GM19025 (cell line): ENCODE measurements around the gene PTPRD.

ENCODE experiments used
- ATAC-seq: cut with Tn5 transposase; IDR thresholded peaks from one replicate; pipeline ENCODE4 v1.9.1; 2021; ENCODE audit warnings: mild to moderate bottlenecking, low read depth, moderate library complexity; ENCODE audit not compliant: unreplicated experiment

Gene PTPRD

GRCh38 chr9:10274175-10274574, 338.6 kb downstream of the PTPRD start:
- no peak for ATAC-seq

DNA sequence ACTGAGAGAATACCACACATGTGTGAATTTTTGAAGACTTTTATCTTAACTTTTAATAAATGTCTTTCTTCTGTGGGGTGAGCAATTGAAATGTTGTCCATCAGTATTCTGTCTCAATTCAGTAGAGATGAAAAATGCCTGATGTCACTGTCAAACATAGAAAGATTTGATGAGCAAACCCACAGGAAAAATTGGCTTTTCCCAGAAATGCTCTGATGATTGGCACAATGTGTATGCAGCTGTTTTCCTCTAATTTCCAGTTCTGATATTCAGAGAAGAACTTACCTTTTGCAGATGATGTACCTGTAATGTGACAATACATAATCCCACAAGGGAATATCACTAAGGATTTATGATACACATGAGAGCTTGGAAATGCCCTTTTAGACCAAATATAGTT, 340.0 kb downstream of the PTPRD start:
- ATAC-seq, result no peak

- ATAC-seq, result no peak
Observed at GRCh38 chr9:10268531-10269485, 344.0 kb downstream of the PTPRD start.

- ATAC-seq, result no peak
Observed at GRCh38 chr9:10265153-10265631, 347.6 kb downstream of the PTPRD start.

DNA sequence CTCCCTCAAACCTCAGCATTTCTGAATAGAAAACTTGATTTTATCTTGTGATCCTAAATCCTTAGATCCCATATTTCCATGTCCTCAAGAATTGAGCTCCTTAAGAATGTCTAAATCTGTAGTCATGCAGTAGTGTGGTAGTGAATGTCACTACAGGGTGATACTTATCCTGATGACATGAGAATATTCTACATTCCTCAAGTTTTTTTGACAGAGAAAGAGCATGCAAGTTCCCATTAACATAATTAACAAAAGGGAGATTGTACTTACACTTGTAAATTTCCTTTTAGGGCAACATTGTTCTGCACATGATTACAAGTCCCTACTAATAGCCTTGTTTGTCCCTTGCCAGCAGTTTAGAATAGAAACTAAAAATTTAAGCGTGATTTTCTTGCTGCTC, 352.3 kb downstream of the PTPRD start:
- ATAC-seq, result no peak

- ATAC-seq, result no peak
Observed at GRCh38 chr9:10259668-10260067, 353.1 kb downstream of the PTPRD start.

- no peak for ATAC-seq
Observed at GRCh38 chr9:10255758-10256157, 357.0 kb downstream of the PTPRD start.

DNA sequence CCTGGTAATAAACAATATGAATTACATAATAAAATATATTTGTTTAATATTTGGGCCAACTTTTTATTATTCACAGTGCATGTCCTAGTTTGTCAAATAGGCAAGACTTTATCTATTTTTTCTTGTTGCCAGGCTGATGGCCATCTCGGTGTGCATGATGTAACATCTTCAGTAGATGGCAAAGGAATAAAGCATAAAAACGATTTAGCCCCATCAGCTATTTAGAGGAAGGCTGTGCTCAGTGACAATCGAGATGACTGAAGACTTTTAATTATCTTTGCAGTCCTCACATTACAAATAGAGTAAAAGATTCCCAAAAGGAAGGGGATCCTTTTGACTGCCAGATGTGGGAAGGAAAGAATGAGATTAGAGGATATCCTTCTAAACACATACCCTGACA, 358.5 kb downstream of the PTPRD start:
- no peak for ATAC-seq

DNA sequence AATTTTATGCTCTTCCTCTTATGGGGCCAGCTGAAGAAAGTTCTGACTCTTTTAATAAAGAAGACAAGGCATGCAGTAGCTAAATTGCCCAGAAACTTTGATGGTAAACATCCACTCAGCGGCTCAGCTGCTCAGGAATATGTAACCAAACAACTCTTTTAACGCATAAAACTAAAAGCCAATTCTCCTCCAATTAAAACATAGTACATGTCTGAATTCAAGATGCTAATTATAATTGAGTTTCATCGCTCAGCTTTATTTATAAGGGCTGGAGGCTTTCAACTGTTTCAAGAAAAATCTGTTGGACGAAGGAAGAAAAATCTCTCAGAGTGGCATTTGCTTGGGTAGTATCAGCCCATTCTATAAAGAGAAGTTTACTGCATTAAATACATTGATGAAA, 359.5 kb downstream of the PTPRD start:
- ATAC-seq, result no peak

GRCh38 chr9:10252174-10252573, 360.6 kb downstream of the PTPRD start:
- ATAC-seq, result no peak

DNA sequence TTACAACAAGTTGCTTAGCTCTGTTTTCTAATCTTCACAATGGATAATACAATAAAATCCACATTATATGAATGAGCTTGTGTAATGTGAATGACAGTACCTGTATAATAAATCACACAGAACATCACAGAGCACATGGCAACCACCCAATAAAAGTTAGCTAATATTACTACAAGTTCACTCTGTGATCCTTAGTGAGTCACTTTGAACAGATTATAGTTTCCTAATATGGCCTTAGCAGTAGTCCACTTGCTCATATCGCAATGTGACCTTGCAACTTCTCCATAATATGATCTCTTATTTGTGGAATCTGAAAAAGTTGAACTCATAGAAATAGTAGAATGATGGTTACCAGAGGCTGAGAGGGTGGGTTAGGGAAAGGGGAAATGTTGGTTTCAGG, 361.3 kb downstream of the PTPRD start:
- ATAC-seq, result no peak

DNA sequence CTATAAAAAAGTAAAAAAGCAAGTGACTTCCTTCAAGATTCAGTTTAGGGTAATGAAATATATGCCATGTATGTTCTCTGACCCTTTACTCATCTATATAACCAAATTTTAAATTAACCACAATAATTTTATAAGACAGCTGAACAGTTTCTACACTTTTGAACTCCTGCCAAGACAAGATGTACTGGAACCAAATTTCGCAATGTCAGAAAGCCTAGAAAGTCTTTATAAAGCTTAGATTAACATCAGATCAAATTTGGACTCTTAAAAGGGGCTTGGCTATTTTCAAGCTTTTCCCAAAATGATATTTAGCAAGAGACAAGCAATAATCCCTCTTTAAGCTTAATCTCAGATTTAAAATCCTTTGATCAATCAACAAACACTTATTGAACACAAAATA, 362.6 kb downstream of the PTPRD start:
- ATAC-seq, result no peak

- no peak for ATAC-seq
Observed at GRCh38 chr9:10248890-10249289, 363.9 kb downstream of the PTPRD start.

GRCh38 chr9:10242255-10242654, 370.5 kb downstream of the PTPRD start:
- ATAC-seq, result no peak

- ATAC-seq, result no peak
Observed at GRCh38 chr9:10238087-10238486, 374.7 kb downstream of the PTPRD start.

DNA sequence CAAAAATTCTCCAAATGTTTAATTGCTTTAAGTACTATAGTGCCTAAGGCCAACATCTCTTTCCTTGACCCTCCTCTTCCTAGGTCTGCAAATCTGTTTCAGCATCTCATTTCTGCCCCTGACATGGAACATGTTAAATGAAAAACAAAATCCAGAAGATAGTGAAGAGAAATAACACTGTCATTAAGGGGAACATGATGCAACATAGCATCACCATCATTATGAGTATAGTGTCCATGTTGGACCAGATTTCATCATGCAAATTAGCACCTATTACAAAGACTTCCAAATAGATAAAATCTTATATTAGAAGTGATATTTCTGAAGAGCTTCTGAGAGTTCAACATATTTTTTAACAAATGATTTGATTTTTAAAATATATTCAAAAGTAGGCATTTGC, 375.2 kb downstream of the PTPRD start:
- ATAC-seq, result no peak

DNA sequence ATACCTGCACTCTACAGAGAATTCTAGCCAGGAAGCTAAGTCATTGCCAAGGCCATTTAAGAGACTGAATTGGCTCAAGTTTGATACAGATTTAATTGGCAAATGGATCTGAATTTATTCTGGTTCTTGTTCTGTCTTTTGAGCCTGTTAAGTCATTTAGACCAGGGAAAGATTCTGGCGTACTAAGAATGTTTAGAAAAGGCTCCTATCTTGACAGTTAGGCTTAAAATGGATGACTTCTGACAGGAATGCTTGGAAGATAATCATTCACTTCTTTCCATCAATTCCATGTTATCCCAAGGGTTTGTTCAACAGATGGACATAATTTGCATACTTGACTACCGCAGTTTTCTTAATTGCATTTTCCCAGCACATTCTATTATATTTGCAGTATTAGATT, 376.6 kb downstream of the PTPRD start:
- ATAC-seq, result no peak

GRCh38 chr9:10235376-10235775, 377.4 kb downstream of the PTPRD start:
- no peak for ATAC-seq

GRCh38 chr9:10232352-10232930, 380.4 kb downstream of the PTPRD start:
- no peak for ATAC-seq

DNA sequence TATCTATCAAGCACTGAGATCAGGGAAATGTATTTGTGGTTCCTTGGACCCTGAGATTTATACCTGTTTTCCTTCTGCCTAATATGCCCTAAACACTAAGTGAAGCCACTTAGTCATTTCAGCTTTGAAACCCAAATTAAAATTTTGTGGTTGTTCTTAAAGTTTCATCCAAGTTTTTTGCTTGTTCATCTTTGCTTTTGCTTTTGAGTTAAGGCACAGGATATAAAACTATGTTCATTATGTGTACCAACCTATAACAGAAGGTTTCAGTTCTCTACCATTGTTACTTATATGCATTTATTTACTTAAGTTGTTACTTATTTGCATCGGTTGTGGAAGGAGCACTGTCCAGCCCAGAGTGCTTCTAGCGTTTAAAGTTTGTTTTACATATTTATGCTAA, 382.3 kb downstream of the PTPRD start:
- peak; percentile 62 for ATAC-seq

DNA sequence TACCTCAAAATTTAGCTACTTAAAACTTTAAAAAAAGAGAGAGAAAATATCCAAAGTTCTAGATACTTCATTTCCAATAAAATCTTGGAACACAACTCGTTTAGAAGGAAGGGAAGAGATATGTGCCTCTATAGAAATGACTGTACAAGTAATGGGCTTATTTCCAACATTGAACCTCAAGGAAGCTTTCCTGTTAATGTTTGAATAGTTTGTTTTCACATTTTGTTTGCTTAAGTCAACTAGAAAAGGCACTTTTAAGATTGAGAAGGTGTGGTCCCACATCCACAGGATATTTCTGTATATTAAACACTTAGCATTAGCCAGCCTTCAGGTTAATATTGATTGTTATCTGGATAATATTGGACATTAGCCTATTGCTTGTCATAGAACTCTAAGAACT, 384.7 kb downstream of the PTPRD start:
- ATAC-seq, result no peak

- no peak for ATAC-seq
Observed at GRCh38 chr9:10226996-10227395, 385.8 kb downstream of the PTPRD start.
